NCI-H1694 (cell line): ENCODE measurements around the gene LHPP.

Experiments
- DNase-seq: peaks from one replicate; lab custom pipeline; 2025; lab: John Stamatoyannopoulos, UW

The LHPP gene

GRCh38 chr10:124557648-124558338, 96.2 kb downstream of the LHPP start:
- no peak for DNase-seq

- no peak for DNase-seq
These were observed 97.0 kb downstream of the LHPP start for GRCh38 chr10:124558339-124559321.

GRCh38 chr10:124559372-124560132, 97.9 kb downstream of the LHPP start:
- no peak for DNase-seq

- no peak for DNase-seq
These were observed 98.9 kb downstream of the LHPP start for GRCh38 chr10:124560377-124561105.

GRCh38 chr10:124561206-124561605, 99.6 kb downstream of the LHPP start:
- no peak for DNase-seq

GRCh38 chr10:124562425-124563060, 100.9 kb downstream of the LHPP start:
- DNase-seq: no peak

GRCh38 chr10:124563320-124564040, 101.9 kb downstream of the LHPP start:
- DNase-seq: no peak

GRCh38 chr10:124564881-124565280, 103.3 kb downstream of the LHPP start:
- DNase-seq: no peak

GRCh38 chr10:124565565-124566221, 104.1 kb downstream of the LHPP start:
- DNase-seq: no peak

- DNase-seq: no peak
These were observed 104.7 kb downstream of the LHPP start for GRCh38 chr10:124566222-124566888.

GRCh38 chr10:124566981-124567835, 105.6 kb downstream of the LHPP start:
- DNase-seq: no peak

- DNase-seq: no peak
These were observed 106.7 kb downstream of the LHPP start for GRCh38 chr10:124568339-124568738.

GRCh38 chr10:124568848-124569622, 107.4 kb downstream of the LHPP start:
- DNase-seq: no peak

GRCh38 chr10:124569623-124570470, 108.2 kb downstream of the LHPP start:
- no peak for DNase-seq

- no peak for DNase-seq
These were observed 109.0 kb downstream of the LHPP start for GRCh38 chr10:124570646-124571045.

- no peak for DNase-seq
These were observed 111.1 kb downstream of the LHPP start for GRCh38 chr10:124572751-124573150.
